GM21786 (cell line): Measurements from ENCODE around the gene MOGAT1.
"Not testable (repeated sequence)": the region's sequence is repeated elsewhere in the genome, so short reads cannot be mapped to it uniquely, and the experiment has no call there.

ENCODE experiments used
- ATAC-seq: cut with Tn5 transposase; IDR thresholded peaks from one replicate; pipeline ENCODE4 v1.9.1; 2021; ENCODE audit not compliant: unreplicated experiment

MOGAT1 gene

DNA sequence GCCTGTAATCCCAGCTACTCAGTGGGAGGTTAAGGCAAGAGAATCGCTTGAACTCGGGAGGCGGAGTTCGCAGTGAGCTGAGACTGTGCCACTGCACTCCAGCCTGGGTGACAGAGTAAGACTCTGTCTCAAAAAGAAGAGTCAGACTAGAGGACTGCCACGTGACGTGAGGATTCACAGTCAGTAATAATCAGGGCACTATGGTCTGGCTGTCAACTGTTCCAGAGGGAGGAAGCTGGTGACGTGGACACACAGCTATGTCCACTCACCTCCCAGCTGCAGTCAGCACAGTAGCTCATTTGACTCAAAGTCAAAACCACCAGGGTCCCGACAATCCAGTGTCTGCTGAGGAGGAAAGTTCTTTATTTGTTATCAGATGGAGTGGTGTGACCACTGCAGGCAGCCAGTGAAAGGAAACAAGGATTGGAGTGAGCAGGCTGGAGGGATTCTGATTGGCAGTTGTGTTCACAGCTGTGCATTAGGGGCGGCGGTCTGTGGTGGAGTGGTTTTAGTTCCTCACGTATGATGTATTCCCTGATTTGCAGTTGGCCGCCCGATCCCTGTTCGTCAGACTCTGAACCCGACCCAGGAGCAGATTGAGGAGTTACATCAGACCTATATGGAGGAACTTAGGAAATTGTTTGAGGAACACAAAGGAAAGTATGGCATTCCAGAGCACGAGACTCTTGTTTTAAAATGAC lies 37.9 kb downstream of the MOGAT1 start:
- peak; percentile 50 for ATAC-seq

DNA sequence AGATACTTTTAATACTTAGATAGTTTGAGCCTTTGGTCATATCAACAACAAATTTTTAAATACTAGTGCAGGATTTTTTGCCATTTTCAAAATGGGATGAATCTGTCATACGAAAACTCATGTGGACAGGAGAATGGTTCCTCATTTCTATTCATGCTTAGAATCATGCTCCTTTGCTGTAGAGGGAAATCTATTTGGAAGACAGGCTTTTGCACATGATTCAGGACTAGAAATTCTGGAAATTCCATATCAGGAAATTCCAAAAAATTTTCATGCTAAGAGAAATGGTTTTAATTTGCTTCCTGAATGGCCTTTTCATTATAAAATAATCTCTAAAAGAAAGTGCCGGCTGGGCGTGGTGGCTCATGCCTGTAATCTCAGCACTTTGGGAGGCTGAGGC lies 39.3 kb downstream of the MOGAT1 start:
- ATAC-seq: no peak

DNA sequence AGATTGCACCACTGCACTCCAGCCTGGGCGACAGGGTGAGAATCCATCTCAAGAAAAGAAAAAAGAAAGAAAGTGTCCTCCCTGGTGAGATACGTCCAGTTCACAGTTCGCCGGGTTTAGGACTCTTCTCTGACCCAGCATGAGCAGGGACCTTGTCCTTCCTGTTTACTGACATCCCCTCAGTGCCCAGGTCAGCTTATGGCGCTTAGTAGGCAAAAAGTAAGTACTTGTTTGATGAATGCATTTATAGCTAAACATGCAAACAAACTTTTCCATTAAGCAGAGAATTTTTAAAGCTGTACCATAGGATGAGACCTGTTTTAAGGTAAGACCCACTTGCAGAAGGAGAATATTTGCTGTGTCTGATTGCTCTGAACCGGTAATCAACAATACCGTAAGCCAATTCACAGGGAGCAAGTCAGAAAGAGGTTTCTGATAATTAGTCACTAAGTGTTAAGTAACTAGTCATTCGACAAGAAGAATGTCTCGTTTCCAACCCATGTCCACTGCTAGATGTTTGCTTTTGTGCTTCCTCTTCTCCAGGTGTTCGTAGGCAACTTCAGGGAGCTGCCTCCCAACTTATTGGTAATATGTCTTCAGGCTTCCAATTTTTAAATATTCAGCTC lies 40.0 kb downstream of the MOGAT1 start:
- no peak for ATAC-seq

DNA sequence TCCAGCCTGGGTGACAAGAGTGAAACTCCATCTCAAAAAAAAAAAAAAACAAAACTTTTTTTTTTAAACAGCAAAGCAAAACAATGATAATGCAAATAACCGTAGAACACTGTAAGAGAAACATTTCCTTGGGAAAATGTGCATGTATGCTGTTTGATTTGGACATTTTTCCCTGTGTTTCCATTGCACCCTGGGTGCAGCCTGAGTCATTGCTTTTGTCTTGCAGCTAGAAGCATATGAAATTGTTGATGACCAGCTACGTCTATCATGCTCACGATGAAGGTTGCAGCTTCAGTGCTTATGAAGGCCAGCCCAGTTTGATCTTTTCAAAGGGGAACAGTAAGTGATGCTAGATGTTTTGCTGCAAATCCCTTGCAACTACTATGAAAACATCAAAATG lies 41.5 kb downstream of the MOGAT1 start:
- ATAC-seq: no peak

DNA sequence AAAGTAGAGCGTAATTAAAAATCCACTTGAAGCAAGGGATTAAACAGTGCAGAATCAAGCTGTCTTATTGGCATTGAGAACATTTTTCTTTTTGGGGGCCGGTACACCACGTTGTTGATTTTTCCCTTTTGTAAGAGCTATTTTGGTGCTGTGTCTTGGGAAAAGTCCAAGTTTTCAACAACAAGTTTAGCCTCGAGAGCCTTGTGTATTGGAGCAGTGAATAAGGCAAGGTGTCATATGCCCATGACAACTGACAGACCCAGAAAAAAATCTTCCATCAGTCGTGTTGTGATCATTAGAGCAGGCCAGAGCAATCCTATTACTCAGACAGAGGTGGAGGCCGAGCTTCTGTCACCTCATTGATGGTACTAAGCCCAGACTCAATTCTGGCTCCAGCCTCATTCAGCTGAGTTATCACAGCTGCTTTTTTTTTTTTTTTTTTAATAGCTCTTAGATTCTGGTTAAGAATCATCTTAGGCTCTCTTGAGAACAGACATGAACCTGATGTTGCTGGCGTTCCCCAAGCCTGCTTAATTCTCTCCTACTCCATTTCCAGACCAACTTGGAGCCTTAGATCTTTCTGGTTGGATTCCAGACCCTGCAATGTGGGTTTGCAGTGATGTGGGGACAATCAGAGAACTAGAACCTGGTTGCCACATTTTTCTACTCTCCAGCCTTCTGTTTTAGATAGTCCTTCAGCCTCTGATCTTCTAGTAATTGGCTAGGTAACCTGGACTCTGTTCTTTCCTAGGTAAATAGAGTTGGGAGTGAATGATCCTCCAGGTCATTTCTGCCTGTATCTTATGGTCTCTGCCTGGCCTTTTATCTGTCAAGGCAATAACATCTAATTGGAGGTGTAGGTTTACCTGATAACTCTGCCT lies 43.1 kb downstream of the MOGAT1 start:
- no peak for ATAC-seq

DNA sequence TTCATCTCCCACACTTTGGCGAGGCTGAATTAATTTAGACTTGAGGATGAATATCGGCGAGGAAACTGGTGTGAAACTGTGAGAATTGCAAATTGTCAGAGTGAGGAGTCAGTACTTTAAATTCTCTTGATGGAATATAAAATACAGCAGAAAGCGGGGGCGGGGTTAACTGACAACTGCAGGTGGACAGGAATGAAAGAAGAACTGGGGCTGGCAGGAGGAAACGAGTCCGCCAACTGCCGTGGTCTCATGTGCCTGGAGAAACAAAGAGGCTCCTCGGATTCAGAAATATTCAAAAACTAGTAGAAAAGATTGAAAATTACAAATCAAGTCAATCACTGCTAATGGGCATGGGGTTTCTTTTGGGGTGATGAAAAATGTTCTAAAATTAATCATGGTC lies 44.3 kb downstream of the MOGAT1 start:
- ATAC-seq: peak; percentile 72

DNA sequence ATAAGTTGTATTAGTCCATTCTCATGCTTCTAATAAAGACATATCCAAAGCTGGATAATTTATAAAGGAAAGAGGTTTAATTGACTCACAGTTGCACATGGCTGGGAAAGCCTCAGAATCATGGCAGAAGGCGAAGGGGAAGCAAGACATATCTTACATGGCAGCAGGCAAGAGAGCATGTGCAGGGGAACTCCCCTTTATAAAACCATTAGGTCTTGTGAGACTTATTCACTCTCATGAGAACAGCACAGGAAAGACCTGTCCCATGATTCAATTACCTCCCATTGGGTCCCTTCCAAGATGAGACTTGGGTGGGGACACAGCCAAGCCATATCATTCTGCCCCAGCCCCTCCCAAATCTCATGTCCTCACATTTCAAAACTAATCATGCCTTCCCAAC lies 48.3 kb downstream of the MOGAT1 start:
- not testable (repeated sequence) for ATAC-seq

DNA sequence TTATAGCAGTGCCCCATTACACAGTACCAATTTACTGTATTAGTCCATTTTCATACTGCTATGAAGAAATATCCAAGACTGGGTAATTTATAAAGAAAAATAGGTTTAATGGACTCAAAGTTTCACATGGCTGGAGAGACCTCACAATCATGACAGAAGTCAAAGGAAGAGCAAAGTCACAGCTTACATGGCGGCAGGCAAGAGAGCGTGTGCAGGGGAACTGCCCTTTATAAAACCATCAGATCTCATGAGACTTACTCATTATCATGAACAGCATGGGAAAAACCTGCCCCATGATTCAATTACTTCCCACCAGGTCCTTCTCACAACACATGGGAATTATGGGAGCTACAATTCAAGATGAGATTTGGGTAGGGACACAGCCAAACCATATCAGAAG lies 50.1 kb downstream of the MOGAT1 start:
- ATAC-seq: not testable (repeated sequence)

DNA sequence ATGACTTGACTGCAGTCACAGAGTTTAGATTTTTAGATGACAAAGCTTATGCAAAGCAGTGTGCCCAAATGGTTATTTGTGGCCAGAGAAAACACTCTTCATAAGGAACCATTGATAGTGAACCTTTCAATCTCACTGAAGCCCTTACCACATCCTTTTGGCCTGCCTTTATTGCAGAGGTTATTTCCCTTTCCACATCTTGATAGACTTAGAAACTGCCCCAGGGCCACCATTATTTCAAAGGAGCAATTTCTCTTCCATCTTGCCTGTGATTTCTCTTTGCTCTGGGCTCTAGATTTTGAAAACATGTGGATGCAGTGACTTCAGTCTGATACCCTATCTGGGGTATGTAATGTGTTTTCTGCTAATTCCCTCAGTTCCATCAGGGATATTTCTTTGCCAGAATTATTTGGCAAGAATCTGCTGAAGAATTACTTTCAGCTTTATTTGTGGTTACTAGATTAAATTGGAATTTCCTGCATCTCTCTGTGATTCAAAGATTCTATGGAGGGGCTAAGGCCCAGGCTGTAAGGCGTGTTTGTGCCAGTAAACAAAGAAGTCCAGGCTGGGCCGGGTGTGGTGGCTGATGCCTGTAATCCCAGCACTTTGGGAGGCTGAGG lies 51.0 kb downstream of the MOGAT1 start:
- ATAC-seq: peak; percentile 98

DNA sequence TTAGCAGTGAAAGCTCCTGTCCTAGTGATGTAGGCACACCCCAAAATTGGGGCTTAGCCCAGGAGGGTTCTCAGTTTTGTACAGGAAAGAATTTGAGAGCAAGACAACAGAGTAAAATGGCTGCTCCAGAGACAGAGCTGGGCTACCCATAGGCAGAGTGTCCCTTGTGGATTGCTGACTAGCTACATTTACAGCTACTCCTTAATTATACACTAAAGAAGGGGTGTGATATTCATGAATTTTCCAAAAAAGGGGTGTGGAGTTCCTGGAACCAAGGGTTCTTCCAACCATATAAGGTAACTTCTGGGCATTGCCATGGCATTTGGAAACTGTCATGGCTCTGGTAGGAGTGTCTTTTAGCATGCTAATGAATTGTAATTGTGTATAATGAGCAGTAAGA lies 52.8 kb downstream of the MOGAT1 start:
- no peak for ATAC-seq

DNA sequence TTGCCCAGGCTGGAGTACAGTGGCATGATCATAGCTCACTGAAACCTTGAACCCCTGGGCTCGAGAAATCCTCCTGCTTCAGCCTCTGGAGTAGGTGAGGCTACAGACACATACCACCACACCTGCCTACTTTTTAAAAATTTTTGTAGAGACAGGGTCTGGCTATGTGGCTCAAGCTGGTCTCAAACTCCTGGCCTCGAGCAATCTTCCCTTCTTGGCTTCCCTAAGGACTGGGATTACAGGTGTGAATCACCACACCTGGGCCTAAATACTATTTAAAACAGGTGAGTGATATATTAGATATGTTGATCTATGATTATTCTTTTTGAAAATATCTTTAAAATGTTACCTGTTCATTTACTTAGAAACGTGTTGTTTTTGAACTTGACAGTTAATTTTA lies 57.2 kb downstream of the MOGAT1 start:
- no peak for ATAC-seq

DNA sequence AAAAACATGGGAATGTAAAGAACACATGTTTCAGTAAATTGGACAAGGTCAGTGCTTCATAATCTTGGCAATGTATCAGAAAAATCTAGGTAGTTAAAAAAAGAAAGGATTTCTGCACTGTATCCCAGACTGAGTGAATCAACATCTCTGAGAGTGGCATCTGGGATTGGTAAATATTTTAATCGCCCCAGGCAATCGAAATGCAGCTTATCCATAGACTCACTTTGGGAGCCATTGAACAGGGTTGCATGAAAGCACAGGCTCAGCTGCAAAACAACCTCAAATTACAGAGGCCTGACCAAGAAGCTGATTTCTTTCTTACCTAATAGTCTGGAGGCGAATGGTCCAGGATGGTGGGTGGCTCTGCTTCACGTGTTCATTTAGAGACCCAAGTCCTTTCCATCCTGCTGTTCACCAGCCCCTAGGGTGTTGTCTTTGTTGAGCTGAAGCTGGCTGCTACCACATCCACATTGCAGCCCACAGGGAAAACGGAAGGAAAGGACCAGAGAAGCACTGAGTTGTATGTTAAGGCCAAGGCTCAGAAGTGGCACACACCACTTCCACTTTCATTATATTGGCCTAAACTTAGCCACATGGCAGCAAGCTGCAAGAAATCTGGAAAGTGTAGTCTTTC lies 59.0 kb downstream of the MOGAT1 start:
- ATAC-seq: peak; percentile 52

DNA sequence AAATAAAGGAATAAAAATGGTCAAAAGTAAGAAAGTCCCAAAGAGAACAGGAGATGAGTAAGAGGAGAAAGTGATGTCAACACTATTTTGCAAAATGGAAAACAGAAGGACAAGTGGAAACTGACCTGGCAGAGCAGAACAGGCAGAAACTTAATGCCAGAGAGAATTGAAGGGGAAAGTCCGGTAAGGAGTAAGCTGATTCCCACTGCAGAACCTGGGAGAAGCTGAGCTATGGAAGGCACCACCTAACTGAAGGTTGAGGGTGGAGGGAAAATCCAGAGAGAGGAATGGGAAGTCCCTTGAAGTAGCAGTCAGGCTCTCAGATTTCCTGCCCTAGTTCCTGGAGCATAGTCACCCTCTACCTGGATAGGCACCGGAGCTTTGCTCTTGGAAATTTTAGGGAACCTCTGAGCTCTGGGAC lies 59.8 kb downstream of the MOGAT1 start:
- no peak for ATAC-seq

DNA sequence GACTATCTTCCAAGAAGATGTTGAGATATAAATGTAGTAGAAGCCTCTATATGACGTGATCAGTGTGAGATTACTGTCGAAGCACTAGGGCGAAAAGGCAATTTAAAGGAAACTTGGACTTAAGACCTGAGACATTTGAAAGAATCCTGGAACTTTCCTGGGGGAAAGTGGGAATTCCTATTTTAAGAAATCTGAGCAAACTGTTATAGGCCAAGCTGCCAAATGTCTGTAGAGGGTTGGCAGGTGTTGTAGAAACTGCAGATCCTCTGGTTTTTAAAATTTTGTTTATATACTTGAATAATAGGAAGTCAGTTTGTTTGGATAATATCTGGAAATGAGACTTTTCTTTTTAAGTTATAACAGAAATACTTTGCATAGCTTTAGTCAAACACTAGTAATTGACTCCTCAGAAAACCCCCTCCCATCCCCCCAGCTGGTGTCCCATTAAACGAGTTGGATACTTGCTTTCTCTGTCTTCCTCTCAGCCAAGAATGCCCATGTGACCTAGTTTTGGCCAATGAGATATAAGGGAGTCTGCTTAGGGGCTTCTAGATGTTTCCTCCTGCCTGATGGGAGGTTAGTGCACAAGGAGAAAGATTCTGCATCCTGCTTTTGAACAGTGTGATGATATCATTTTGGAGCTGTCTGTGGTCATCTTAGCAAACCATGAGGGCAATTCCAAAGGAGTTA lies 61.2 kb downstream of the MOGAT1 start:
- no peak for ATAC-seq

DNA sequence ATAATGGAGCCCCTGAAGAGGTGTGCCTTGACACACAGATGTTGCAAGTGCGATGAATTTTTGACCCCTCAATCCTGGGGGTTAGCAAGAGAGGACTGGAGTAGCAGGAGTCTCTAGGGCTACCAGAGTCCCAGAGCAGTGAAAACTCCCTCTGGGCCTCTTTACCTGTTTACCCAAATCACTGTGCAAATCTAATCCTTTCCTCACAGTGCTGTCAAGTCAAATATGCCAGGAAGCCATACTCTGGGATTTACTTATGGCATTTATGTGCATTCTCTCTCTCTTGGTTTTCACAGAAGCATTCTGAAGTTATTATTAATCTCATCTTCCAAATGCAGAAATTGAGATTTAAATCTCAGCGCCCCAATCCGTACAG lies 62.0 kb downstream of the MOGAT1 start:
- no peak for ATAC-seq

DNA sequence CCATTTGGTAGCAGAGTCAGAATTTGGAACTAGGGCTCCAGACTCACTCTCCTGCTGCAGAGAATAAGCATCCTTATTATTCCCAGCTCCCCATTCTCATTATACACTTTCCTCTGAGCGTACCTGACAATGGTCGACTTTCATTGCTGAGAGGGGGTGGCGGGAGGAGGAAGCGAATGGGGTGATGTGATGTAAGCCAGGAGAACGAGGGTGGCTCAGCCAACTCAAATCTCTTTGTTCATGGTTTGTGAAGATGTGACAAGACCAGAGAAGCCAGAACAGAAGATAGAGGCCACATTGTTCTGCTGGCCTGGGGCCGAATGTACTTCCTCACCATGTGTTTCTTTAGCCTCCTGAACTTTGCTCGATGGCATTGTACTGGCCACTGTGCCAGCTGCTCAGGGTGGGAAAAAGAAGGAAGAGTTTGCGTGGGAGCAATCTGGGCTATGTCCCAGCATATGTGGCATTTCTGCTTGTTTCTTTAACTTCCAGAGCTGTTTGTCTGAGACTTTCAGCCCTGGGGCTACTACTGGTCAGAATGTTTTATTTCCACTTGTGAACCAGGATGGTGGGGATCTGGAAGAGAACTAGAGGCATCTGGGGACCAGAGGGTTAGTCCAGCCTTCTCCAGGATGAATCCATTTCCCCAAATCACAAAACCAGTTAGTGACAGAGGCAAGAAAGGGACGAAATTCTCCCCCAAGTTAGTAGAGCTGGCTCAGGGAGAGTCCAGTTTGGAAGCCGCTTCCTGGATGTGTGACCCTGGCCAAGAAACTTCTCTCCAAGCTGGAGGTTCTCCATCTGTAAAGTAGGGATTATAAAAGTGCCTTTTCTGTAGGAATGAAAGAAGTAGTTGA lies 62.6 kb downstream of the MOGAT1 start:
- no peak for ATAC-seq

DNA sequence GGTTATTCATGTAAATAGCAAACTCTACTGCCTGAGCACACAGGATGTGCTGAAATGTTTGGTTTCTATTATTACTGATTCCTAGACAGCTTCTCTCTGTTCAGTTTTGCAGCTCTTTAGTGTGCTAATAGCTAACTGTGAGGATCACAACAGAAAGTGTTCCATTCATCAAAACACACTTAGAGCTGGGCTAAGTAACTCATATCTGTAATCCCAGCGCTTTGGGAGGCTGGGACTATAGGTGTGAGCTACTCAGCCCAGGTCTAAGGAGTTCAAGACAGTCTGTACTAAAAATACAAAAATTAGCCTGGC lies 63.2 kb downstream of the MOGAT1 start:
- ATAC-seq: peak; percentile 74

DNA sequence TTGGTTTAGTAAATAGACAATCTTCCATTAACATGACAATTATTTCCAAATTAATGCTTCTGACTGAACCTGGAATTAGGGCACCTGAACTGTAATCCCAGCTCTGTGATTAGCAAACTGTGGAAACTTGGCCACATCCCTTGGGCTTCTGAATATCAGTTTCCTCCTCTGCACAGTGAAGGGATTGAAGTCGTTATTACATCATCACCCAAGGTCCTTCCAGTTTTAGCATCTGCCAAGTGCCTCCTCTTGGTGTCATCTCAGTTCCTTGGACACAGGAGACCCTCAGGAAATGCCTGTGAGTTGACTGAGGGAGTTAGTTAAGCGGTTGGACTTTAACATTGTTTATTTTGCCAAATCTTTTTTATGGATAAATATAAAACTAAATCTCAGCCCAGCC lies 64.8 kb downstream of the MOGAT1 start:
- no peak for ATAC-seq

DNA sequence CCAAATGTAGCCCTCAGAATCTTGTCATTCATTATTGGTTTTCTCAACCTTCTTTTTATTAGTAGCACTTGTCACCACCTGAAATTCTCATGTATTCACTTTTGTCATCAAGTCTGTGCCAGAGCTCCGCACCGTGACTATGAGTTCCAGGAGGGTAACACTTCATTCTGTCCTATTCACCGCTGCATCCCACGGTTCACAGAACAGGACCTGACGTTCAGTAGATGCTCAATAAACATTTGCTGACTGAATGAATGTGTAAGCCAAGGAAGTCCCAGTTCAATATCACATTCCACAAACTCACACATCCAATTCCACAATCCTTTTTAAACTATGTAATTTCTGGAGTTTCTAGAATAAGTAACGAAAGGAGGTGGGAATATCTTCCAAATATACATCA lies 65.5 kb downstream of the MOGAT1 start:
- no peak for ATAC-seq

DNA sequence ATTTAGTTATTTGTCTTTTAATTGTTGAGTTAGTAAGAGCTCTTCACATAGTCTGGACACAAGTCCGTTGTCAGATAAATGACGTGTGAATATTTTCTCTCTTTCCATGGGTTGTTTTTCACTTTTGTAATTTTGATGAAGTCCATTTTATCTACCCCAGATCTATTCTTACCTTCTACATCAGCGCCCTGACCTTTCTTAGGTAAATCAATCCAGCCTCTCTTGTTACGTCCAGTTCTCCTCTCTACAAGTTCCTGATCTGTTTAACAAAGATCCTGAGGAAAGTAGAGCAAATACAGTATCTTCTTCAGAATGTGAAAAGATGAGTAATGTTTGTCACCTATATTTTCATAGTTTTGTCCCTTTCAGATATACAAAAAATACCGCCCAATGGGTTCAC lies 66.9 kb downstream of the MOGAT1 start:
- ATAC-seq: no peak
